ENCODE measurements around the gene KCTD18. TPM values are rescaled to one million over a fixed set of nuclear protein-coding genes. Genes with fewer than 3 reads are reported as not detected.

Gene KCTD18
- total RNA-seq, result 13.0 TPM
- long read RNA-seq, transcript KCTD18-201 (7 exons, 2,940 nt), result major isoform, 15 of 20 reads
- long read RNA-seq, partial matches to known transcripts, result 1 of 20 reads
- long read RNA-seq, other reads (novel, unspliced or antisense), result 1 of 20 reads

DNA sequence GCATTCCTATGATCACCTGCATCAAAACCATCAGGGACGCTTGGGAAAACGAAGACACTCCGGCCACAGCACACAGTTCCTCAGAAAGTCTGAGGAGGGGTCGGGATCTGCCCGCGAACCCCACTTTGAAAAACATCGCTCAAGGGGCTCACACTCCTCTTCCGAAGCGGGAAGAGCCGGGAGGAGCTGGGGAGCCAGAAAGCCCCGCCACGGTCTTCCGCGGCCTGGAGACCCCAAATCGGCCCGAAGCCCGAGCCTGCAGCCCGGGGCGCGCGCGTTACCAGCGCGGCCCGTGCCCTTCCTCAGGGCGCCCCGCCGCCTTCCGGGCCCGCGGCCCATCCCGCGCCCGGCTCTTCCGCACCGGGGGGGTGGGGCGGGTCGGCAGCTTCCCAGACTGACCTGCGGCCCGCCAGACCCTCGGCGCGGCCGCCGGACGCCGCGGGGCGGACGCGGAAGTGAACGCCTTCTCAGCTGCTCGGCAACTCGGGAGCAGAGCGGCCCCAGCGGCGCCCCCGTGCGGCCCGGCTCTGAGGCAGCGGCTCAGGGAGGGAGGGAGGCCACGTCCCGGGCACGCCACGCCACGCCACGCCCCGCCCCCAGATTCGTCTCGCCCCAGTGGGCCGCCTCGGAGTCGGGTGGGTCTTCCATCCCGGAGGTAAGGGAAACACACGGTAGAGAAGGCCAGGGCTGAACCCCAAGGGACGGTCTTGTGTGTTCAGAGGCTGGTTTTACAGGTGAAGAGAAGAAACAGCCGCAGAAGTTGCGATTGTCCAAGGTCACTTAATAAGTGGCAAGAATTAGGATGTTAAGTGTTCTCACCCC, at the start of gene KCTD18:
KCTD18 (minus strand) TSS at position 457 of the 822 bp plus-strand sequence. CDS start 3,052 bp downstream, outside the sequence.
- no peaks in the 10 kb centered on the region for H3K27me3 ChIP-seq
- peak; percentile 99 for ATAC-seq
- DNase-seq, result peak; percentile 98
- H3K4me3 ChIP-seq, result peak within 1 kb of the TSS; percentile 83
- TF ChIP-seq CTCF (IDR thresholded peaks at IDR 0.05), result peak; percentile 80
- peak within 1 kb of the TSS; percentile 88 for H3K27ac ChIP-seq
- no peaks in the 10 kb centered on the region for H3K9me3 ChIP-seq
- intact Hi-C loops (cut with DNase I), result no loop called here
- H3K4me1 ChIP-seq, result peaks cover 8% of the 10 kb centered on the region
- peaks cover 4% of the 10 kb centered on the region for H3K36me3 ChIP-seq

- TF ChIP-seq CTCF (IDR thresholded peaks at IDR 0.05), result no peak
- ATAC-seq, result no peak
- H3K4me3 ChIP-seq, result no peak overlapping the region
- H3K9me3 ChIP-seq, result no peaks in the 10 kb centered on the region
- intact Hi-C loops (cut with DNase I), result no loop called here
- DNase-seq, result no peak
- no peaks in the 10 kb centered on the region for H3K36me3 ChIP-seq
- H3K27ac ChIP-seq, result no peak overlapping the region
- H3K4me1 ChIP-seq, result no peaks in the 10 kb centered on the region
- no peaks in the 10 kb centered on the region for H3K27me3 ChIP-seq
Observed at GRCh38 chr2:200540793-200541192, 30.9 kb upstream of the KCTD18 start.

GRCh38 chr2:200538139-200538538, 28.3 kb upstream of the KCTD18 start:
- intact Hi-C loops (cut with DNase I), result no loop called here
- DNase-seq (no peak), ATAC-seq (no peak)
- Histone ChIP-seq H3K27ac (no peak overlapping the region), H3K4me3 (no peak overlapping the region), H3K36me3 (no peaks in the 10 kb centered on the region), H3K4me1 (no peaks in the 10 kb centered on the region), H3K9me3 (no peaks in the 10 kb centered on the region), H3K27me3 (no peaks in the 10 kb centered on the region)
- no peak for TF ChIP-seq CTCF (IDR thresholded peaks at IDR 0.05)

DNA sequence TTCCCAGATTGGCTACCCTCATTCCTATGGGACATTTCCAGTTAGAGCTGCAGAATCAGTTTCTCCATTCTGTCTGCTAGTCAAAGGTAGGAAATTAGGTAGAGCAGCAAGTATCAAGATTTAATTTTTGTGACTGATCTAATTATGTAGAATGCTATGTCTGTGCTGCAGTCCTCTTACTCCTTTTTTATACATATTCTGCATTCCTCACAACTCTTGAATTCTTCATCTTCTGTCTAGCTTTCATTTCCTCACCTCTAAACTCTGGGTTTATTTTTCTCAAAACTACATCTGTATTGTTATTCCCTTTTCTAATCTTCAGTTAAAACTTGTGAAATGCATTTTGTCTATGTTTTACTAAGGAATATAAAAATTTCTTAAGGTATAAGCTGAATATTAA, 24.7 kb upstream of the KCTD18 start:
- H3K36me3 ChIP-seq, result no peaks in the 10 kb centered on the region
- DNase-seq, result no peak
- intact Hi-C loops (cut with DNase I), result no loop called here
- no peak overlapping the region for H3K27ac ChIP-seq
- ATAC-seq, result no peak
- H3K4me3 ChIP-seq, result no peak overlapping the region
- H3K27me3 ChIP-seq, result no peaks in the 10 kb centered on the region
- no peaks in the 10 kb centered on the region for H3K9me3 ChIP-seq
- no peak for TF ChIP-seq CTCF (IDR thresholded peaks at IDR 0.05)
- no peaks in the 10 kb centered on the region for H3K4me1 ChIP-seq

DNA sequence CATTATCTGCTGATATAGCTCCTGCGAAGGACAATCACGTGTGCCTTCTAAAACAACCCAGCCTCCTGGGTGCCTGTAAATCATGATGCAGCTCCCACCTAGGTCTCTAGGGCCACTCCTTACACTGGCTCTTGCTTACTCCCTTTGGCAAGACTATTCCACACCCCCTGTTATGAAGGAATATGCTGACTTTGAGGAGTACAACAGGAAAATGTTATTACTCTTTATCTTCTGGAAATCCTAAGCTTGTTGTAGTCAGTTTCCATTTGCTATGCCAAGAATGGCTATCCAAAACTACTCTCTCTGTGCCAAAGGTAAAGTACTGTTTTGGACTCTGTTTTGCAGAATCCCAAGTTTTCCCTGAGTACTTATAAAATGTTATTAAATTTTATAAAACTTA, 23.9 kb upstream of the KCTD18 start:
- DNase-seq (no peak), ATAC-seq (no peak)
- TF ChIP-seq CTCF (IDR thresholded peaks at IDR 0.05), result no peak
- no peaks in the 10 kb centered on the region for H3K27me3 ChIP-seq
- H3K4me1 ChIP-seq, result no peaks in the 10 kb centered on the region
- no peak overlapping the region for H3K27ac ChIP-seq
- no peaks in the 10 kb centered on the region for H3K36me3 ChIP-seq
- H3K9me3 ChIP-seq, result no peaks in the 10 kb centered on the region
- no peak overlapping the region for H3K4me3 ChIP-seq
- intact Hi-C loops (cut with DNase I), result no loop called here
